GM13976 (cell line): ENCODE measurements around the gene MAPK10.

ENCODE experiments used
- DNase-seq: peaks from one replicate; pipeline ENCODE4 v3.0.0; 2012; ENCODE audit warnings: low spot score
- CTCF ChIP-seq: IDR thresholded peaks from 2 replicates; pipeline ENCODE4 v1.5.1; 2012; ENCODE audit warnings: borderline replicate concordance, mild to moderate bottlenecking; ENCODE audit not compliant: insufficient read depth; ENCODE audit errors: extremely low read depth, missing control alignments, control extremely low read depth
- in situ Hi-C: fragments of 300-500 bp; cut with MboI; formaldehyde crosslinking; loops from one replicate; pipeline ENCODE4 v1.12.0; 2022; ENCODE audit warnings: low sequenced_read_pairs, mixed read lengths, inconsistent platforms; ENCODE audit not compliant: unreplicated experiment

Gene MAPK10

GRCh38 chr4:86004030-86004429, 355.8 kb downstream of the MAPK10 start:
- no peak for DNase-seq
- TF ChIP-seq CTCF, result no peak
- in situ Hi-C loops, result no loop called here

- TF ChIP-seq CTCF, result no peak
- no peak for DNase-seq
- in situ Hi-C loops, result no loop called here
Observed at GRCh38 chr4:86001591-86001990, 358.3 kb downstream of the MAPK10 start.

DNA sequence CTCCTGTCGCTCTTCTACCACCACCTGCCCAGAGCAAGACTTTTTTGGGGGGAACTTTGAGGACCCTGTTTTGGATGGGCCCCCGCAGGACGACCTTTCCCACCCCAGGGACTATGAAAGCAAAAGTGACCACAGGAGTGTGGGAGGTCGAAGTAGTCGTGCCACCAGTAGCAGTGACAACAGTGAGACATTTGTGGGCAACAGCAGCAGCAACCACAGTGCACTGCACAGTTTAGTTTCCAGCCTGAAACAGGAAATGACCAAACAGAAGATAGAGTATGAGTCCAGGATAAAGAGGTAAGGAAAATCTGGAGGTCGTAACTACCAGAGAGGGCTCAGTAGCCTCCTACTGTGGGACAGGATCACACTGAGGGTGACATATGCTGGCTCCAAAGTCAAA, 364.5 kb downstream of the MAPK10 start:
- TF ChIP-seq CTCF, result no peak
- in situ Hi-C loops, result no loop called here
- no peak for DNase-seq

- in situ Hi-C loops, result no loop called here
- DNase-seq, result no peak
- no peak for TF ChIP-seq CTCF
Observed at GRCh38 chr4:85994576-85994975, 365.3 kb downstream of the MAPK10 start.

GRCh38 chr4:85993641-85994040, 366.2 kb downstream of the MAPK10 start:
- DNase-seq, result no peak
- TF ChIP-seq CTCF, result no peak
- in situ Hi-C loops, result no loop called here

DNA sequence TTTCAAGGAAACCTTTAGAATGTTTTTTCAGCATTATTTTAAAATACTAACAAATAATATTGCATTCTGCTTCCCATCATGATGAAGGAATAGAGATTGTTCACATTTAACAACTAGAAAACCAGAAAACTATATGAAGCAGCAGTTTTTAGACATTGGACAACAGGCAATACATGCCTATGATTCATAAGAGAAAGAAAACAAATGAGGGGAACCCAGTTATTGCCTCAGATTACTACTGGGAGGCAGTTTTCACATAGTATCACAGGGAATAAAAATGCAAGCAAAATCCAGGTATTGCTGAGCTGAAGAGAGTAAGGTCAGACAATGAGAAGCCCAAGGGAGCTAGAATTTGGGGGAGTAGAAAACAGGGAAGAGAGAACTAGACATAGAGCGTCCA, 373.6 kb downstream of the MAPK10 start:
- in situ Hi-C loops, result no loop called here
- no peak for DNase-seq
- no peak for TF ChIP-seq CTCF

DNA sequence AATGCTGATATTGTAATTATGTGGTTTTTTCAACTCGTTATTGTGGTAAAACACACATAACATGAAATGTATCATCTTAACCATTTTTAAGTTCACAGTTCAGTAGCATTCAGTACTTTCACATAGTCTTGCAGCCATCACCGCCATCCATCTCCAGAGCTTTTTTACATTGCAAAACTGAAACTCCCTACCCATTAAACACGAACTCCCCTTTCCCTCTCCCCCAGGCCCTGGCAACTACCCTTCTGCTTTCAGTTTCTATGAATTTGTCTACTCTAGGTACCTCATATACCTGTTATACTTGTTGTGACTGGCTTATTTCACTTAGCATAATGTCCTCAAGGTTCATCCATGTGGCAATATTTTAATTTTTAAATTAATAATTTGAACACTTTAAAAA, 380.6 kb downstream of the MAPK10 start:
- no peak for TF ChIP-seq CTCF
- DNase-seq, result no peak
- in situ Hi-C loops, result no loop called here
